GM10266 (cell line): Measurements from ENCODE around the gene RBM38.

Source experiments
- DNase-seq: peaks from one replicate; pipeline ENCODE4 v3.0.0; 2012; ENCODE audit errors: extremely low spot score
- CTCF ChIP-seq: IDR thresholded peaks from 2 replicates; pipeline ENCODE4 v1.5.1; 2012; ENCODE audit warnings: mild to moderate bottlenecking, low read depth; ENCODE audit not compliant: control insufficient read depth, insufficient read depth; ENCODE audit errors: missing control alignments

Gene RBM38

GRCh38 chr20:57393321-57394120, 2.3 kb downstream of the RBM38 start:
- DNase-seq: no peak
- TF ChIP-seq CTCF: no peak

GRCh38 chr20:57394121-57395082, 3.2 kb downstream of the RBM38 start:
- no peak for DNase-seq
- TF ChIP-seq CTCF: no peak

- no peak for DNase-seq
- no peak for TF ChIP-seq CTCF
Measured at GRCh38 chr20:57395111-57395966, 4.1 kb downstream of the RBM38 start.

- DNase-seq: no peak
- TF ChIP-seq CTCF: no peak
Measured at GRCh38 chr20:57396212-57396983, 5.2 kb downstream of the RBM38 start.

GRCh38 chr20:57396984-57397692, 5.9 kb downstream of the RBM38 start:
- DNase-seq: no peak
- no peak for TF ChIP-seq CTCF

- DNase-seq: no peak
- no peak for TF ChIP-seq CTCF
Measured at GRCh38 chr20:57397693-57398108, 6.5 kb downstream of the RBM38 start.
